ENCODE measurements around the gene DCBLD2. TPM values are rescaled to one million over a fixed set of nuclear protein-coding genes. Genes with fewer than 3 reads are reported as not detected.

The DCBLD2 gene
- total RNA-seq, 1 donor from 2014 or later = 2.3 TPM

DNA sequence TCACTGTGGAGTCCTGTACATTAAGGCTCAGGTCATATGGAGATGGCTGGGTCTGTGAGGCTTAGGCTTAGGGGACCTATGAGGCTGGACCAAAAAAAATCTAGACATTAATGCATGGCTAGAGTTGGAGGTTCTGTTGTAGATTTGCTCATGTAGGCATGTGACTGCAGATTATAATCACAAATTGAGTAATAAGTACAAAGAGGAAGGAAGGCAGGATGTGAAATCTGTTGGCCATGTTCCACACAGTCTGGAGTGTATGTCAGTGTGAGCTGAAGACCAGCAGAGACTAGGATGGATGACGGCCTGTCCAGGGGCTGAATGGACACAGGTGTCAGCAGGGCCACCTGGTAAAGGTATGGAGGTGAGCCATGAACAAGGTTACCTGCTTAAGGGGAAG lies 138.4 kb downstream of the DCBLD2 start, which contains the start of gene ST3GAL6:
TSS of gene ST3GAL6 (plus strand) at position 265 of the 400 bp plus-strand sequence. CDS start 5,101 bp downstream, outside the sequence.
- peaks cover 27% of the 10 kb centered on the region for H3K27me3 Mint-ChIP-seq (ENCODE audit: insufficient read depth)
- H3K9me3 Mint-ChIP-seq = no peaks in the 10 kb centered on the region
- H3K27ac Mint-ChIP-seq = no peak within 1 kb of the TSS
- no peak within 1 kb of the TSS for H3K4me3 Mint-ChIP-seq
- intact Hi-C loops (cut with micrococcal nuclease) = no loop called here
- no peaks in the 10 kb centered on the region for H3K36me3 Mint-ChIP-seq (ENCODE audit: low read depth)
- no peaks in the 10 kb centered on the region for H3K4me1 Mint-ChIP-seq (ENCODE audit: low read depth)
- DNase-seq (ENCODE audit: low spot score) = no peak

GRCh38 chr3:98761643-98762229 lies 139.8 kb downstream of the DCBLD2 start:
- Mint-ChIP-seq H3K27ac (no peak overlapping the region), H3K4me1 (ENCODE audit: low read depth) (no peaks in the 10 kb centered on the region), H3K4me3 (no peak overlapping the region), H3K27me3 (ENCODE audit: insufficient read depth) (peaks cover 25% of the 10 kb centered on the region), H3K36me3 (ENCODE audit: low read depth) (no peaks in the 10 kb centered on the region), H3K9me3 (no peaks in the 10 kb centered on the region)
- no peak for DNase-seq (ENCODE audit: low spot score)
- intact Hi-C loops (cut with micrococcal nuclease) = no loop called here

GRCh38 chr3:98759629-98760028 lies 141.9 kb downstream of the DCBLD2 start:
- intact Hi-C loops (cut with micrococcal nuclease) = no loop called here
- H3K27ac Mint-ChIP-seq = no peak overlapping the region

DNA sequence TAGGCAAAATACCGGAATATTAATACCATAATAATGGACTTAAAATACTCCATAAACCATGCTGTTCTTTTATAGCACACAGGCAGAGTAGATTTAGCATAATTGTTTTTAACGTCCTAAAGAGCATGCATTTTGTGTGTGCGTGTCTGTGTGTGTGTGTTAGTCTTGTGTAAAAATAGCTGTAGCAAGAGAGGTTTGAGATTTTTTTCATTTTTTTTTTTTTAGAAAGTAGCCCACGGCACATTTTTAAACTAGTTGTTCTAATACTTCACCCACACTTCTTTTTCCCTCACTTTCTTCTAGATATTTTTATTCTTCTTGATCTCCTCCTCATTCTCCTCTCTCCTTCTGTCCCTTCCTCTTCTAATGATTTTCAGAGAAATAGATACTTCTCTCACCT lies 145.9 kb downstream of the DCBLD2 start:
- intact Hi-C loops (cut with micrococcal nuclease) = no loop called here
- H3K9me3 Mint-ChIP-seq = no peaks in the 10 kb centered on the region
- H3K36me3 Mint-ChIP-seq (ENCODE audit: low read depth) = no peaks in the 10 kb centered on the region
- no peak overlapping the region for H3K4me3 Mint-ChIP-seq
- no peak for DNase-seq (ENCODE audit: low spot score)
- H3K4me1 Mint-ChIP-seq (ENCODE audit: low read depth) = no peaks in the 10 kb centered on the region
- peaks cover 7% of the 10 kb centered on the region for H3K27me3 Mint-ChIP-seq (ENCODE audit: insufficient read depth)
- no peak overlapping the region for H3K27ac Mint-ChIP-seq

More at GRCh38 chr3:98759629-98760028, 141.9 kb downstream of the DCBLD2 start:
- Mint-ChIP-seq H3K27me3 (ENCODE audit: insufficient read depth) (peaks cover 22% of the 10 kb centered on the region), H3K4me3 (no peak overlapping the region), H3K36me3 (ENCODE audit: low read depth) (no peaks in the 10 kb centered on the region), H3K4me1 (ENCODE audit: low read depth) (no peaks in the 10 kb centered on the region), H3K9me3 (no peaks in the 10 kb centered on the region)
- no peak for DNase-seq (ENCODE audit: low spot score)

DNA sequence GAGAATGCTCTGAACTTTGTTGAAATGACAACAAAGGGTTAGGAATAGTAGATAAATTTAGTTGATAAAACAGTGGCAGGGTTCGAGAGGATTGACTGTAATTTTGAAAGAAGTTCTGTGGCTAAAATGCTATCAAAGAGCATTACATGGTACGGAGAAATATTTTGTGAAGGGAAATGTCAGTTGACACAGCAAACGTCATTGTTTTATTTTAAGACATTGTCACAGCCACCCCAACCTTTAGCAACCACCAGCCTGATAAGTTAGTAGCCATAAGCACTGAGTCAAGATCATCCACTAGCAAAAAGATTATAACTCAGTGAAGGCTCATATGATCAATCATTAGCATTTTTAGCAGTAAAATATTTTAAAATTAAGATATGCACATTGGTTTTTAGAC lies 147.0 kb downstream of the DCBLD2 start:
- no peaks in the 10 kb centered on the region for H3K4me1 Mint-ChIP-seq (ENCODE audit: low read depth)
- DNase-seq (ENCODE audit: low spot score) = no peak
- no peak overlapping the region for H3K4me3 Mint-ChIP-seq
- no peaks in the 10 kb centered on the region for H3K36me3 Mint-ChIP-seq (ENCODE audit: low read depth)
- no peak overlapping the region for H3K27ac Mint-ChIP-seq
- intact Hi-C loops (cut with micrococcal nuclease) = no loop called here
- H3K9me3 Mint-ChIP-seq = no peaks in the 10 kb centered on the region
- H3K27me3 Mint-ChIP-seq (ENCODE audit: insufficient read depth) = peaks cover 7% of the 10 kb centered on the region

DNA sequence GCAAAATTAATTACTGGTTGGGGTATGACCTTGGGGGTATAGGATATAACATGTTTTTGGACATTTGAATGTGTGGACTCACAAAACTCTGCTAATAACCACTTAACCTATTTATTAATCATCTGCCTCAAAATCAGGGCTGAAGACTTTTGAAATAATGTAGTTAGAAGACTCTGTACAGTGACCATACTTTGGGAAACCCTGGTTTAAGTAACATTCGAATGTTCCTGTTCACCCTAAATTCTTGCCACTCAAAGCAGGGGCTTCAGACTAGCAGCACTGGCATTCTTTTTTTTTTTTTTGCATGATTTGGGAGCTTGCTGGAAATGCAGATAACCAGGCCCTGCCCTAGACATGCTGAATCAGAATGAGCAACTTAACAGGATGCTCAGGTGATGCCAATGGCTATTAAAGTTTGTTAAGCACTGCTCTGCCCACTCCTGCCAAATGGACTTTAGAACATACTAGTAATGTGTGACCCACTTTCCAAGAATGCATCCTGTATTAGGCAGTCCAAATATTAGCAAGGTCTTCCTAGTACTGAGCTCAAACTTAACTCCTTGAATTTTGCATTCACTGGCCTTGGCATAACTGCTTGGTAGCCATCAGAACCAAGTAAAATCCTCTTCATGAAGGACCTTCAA lies 151.1 kb downstream of the DCBLD2 start:
- no peaks in the 10 kb centered on the region for H3K4me1 Mint-ChIP-seq (ENCODE audit: low read depth)
- no peak overlapping the region for H3K27ac Mint-ChIP-seq
- no peaks in the 10 kb centered on the region for H3K36me3 Mint-ChIP-seq (ENCODE audit: low read depth)
- no peaks in the 10 kb centered on the region for H3K9me3 Mint-ChIP-seq
- intact Hi-C loops (cut with micrococcal nuclease) = no loop called here
- DNase-seq (ENCODE audit: low spot score) = no peak
- H3K4me3 Mint-ChIP-seq = no peak overlapping the region
- H3K27me3 Mint-ChIP-seq (ENCODE audit: insufficient read depth) = peaks cover 10% of the 10 kb centered on the region

GRCh38 chr3:98746882-98747281 lies 154.6 kb downstream of the DCBLD2 start:
- peaks cover 10% of the 10 kb centered on the region for H3K27me3 Mint-ChIP-seq (ENCODE audit: insufficient read depth)
- DNase-seq (ENCODE audit: low spot score) = no peak
- no peak overlapping the region for H3K4me3 Mint-ChIP-seq
- no peak overlapping the region for H3K27ac Mint-ChIP-seq
- H3K36me3 Mint-ChIP-seq (ENCODE audit: low read depth) = no peaks in the 10 kb centered on the region
- H3K4me1 Mint-ChIP-seq (ENCODE audit: low read depth) = no peaks in the 10 kb centered on the region
- intact Hi-C loops (cut with micrococcal nuclease) = no loop called here
- H3K9me3 Mint-ChIP-seq = no peaks in the 10 kb centered on the region

DNA sequence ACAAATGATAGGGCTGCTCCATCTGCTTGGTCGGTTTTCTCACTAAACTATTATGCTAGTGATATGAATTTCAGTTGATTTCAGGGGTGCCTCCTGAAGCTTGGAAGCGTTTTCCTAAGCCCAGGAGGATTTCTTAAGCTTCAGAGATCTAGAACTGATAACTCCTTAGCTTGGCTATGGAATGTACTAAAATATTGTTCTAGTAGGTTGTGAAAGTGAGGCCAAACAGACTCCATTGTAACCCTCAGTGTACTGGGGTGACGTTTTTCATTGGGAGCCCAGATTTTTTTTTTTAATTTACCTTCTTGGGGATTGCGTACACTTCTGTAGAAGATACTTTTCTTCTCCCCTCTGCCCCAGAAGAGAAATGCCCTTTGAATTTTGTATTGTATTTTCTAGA lies 155.4 kb downstream of the DCBLD2 start:
- H3K27me3 Mint-ChIP-seq (ENCODE audit: insufficient read depth) = peaks cover 13% of the 10 kb centered on the region
- no peak overlapping the region for H3K4me3 Mint-ChIP-seq
- intact Hi-C loops (cut with micrococcal nuclease) = no loop called here
- H3K27ac Mint-ChIP-seq = no peak overlapping the region
- DNase-seq (ENCODE audit: low spot score) = no peak
- H3K4me1 Mint-ChIP-seq (ENCODE audit: low read depth) = no peaks in the 10 kb centered on the region
- no peaks in the 10 kb centered on the region for H3K9me3 Mint-ChIP-seq
- no peaks in the 10 kb centered on the region for H3K36me3 Mint-ChIP-seq (ENCODE audit: low read depth)

Other genes starting within 250 kb of the DCBLD2 start
- 0.44 and 0.83 TPM in 2 replicates for gene ST3GAL6, start 138.4 kb downstream of the DCBLD2 start, total RNA-seq